Heart left ventricle (tissue), 13 donors: ENCODE data around the gene MRPL22.

ENCODE experiments used
- CTCF ChIP-seq, 12 donors: fragments of 200-600 bp; sonication (generic) in 4 of 12; IDR thresholded peaks; one replicate each; pipeline versions ENCODE4 v1.5.0 to v1.8.0; 2018 to 2022; ENCODE audit warnings: antibody characterized with exemption in 12 of 12, mild to moderate bottlenecking in 5 of 12
- POLR2A ChIP-seq, 2 donors: fragments of 450-650 bp; IDR thresholded peaks; one replicate each; pipeline ENCODE4 v1.6.1; 2017; ENCODE audit warnings: antibody characterized with exemption in 2 of 2, mild to moderate bottlenecking in 2 of 2, moderate library complexity in 2 of 2
- donor health status: ischemic (EF 13 %, LVEDD 7.1; RV severe dilation, severe dysfunction).
- donor health status: DM: no; HTN: yes; CAD: no.
- donor health status: DM: no; HTN: no; CAD: no.
- donor health status: ischemic (EF 25% LVEDD 6.9; RV normal size, moderate dysfunction).
- donor health status: ischemic (EF 25% LVEDD 5.7; RV mildly dilated, moderate dysfunction).
- donor health status: ischemic (EF 35%, LVEDD 5.7; RV mildly dilated, moderate dysfunction).
- donor health status: nonischemic (EF 11% LVEDD 7.7; RV severe dilation, severe dysfunction).
- donor health status: DM: yes; HTN: yes; CAD: no.
- donor health status: PGD.
- donor health status: ischemic (EF 29% LVEDD 5.4; RV normal size, mild dysfunction).
- donor health status: nonischemic (EF 23%, LVEDD 6.1; RV moderate dilation, normal function).

DNA sequence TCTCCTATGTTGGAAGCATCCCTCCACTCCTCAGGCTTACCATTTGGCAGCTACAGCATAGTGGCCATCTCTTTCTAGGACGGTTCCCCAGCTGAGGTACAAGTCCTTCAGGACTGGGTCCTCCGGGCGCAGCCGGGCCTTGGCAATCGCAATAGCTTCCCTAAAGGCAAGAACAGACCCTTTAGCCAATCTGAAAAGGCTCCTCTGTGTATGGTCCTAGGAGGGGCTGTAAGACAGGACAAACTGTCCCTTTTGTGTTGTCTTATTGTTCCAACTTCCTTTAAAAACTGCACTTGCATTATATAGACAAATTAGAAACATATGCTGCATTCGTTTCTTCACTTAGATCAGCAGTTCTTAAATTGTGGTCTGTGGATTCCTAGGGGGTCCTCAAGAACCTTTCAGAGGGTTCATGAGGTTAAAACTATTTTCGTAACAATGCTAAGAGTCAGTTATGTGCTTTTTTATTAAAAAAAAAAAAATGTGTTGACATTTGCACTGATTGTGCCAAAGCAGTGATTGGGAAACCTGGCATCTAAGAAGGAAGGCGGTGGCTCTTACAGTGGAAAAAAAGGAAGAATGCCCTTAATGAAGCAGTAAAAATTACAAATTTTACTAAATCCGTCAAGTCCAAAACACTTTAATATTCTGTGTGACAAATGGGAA is 41.6 kb upstream of the MRPL22 start:
- no peak for TF ChIP-seq CTCF (IDR thresholded peaks at IDR 0.05)
- TF ChIP-seq POLR2A (IDR thresholded peaks at IDR 0.05): no peak
